ENCODE results near the gene LAMA3. TPM values are rescaled to one million over a fixed set of nuclear protein-coding genes. Genes with fewer than 3 reads are reported as not detected.

Gene LAMA3
- total RNA-seq, 1 experiment from 2014 or later, result 6.4 TPM

DNA sequence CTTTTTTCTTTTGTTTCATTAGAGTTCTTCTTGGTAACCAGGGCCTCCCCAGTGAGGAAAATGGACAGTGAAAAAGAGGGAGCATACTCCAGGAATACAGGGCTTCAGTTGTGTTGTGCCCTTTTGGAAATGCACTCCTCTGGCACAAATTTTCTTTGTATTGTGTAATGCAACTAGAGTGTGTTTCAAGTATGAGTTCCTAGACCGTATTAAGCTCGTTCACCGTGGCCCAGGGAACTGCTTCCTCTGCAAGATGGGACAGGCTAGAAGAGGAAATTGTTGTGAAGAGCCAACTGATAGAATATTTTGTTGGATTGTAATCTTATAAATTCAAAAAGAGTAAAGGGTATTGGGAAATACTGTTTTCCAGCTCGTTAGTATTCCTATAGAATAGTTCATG is 188.1 kb downstream of the LAMA3 start:
- no peaks in the 10 kb centered on the region; the same call in 1 of the 2 replicates for H3K36me3 ChIP-seq
- no peaks in the 10 kb centered on the region for H3K27me3 ChIP-seq
- H3K9me3 ChIP-seq, result no peaks in the 10 kb centered on the region
- H3K4me3 ChIP-seq, result no peak overlapping the region
- no peak for DNase-seq

DNA sequence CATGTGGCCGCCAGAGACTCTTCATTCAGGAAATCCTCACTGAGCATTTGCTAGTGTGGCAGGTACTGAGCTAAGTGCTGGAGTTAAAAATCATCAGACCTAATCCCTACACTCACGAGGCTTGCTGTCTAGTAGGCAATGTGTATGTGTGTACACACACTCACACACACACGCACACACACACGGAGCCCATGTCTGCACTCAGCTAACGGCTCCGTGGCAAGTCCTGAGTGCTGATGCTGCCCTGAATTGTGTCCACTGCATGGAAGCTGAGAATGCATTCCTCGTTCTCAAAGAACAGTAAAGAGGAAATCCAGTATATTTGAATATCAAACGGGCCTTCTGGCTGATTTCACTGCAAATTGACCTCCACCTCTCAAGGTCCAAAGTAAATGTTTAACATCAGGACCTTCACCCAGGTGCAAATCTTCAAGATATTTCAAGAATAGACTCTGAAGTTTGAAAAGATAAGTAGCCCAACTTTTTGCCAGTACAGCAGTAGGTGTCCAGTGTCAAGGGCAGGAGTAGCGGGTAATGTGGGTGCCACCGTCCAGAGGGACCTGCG is 189.2 kb downstream of the LAMA3 start:
- Histone ChIP-seq H3K9me3 (no peaks in the 10 kb centered on the region), H3K27me3 (no peaks in the 10 kb centered on the region), H3K4me3 (no peak overlapping the region), H3K36me3 (no peaks in the 10 kb centered on the region; the same call in 1 of the 2 replicates)
- no peak for DNase-seq

GRCh38 chr18:23879126-23879525 is 189.9 kb downstream of the LAMA3 start:
- H3K4me3 ChIP-seq, result no peak overlapping the region
- H3K9me3 ChIP-seq, result no peaks in the 10 kb centered on the region
- H3K36me3 ChIP-seq, result no peaks in the 10 kb centered on the region; the same call in 1 of the 2 replicates
- no peaks in the 10 kb centered on the region for H3K27me3 ChIP-seq
- DNase-seq, result no peak

DNA sequence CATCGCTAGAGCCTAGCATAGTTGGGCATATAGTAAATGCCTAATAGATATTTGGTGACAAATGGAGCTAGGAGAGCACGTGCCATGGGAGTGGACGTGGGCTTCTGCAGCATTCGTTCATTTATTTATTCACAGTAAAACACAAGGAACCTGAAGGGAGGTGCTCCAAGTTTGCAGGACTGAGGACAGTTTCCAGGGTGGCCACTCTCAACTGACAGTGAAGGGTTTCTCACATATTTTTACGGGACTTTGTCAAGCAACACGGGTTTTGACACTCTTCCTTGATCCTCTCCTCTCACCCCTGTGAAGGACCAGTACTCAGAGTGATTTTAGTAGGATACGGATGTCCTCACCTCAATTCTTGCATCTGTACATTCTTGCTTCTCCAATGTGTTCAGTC is 190.3 kb downstream of the LAMA3 start:
- Histone ChIP-seq H3K36me3 (no peaks in the 10 kb centered on the region; the same call in 1 of the 2 replicates), H3K9me3 (no peaks in the 10 kb centered on the region), H3K4me3 (no peak overlapping the region), H3K27me3 (no peaks in the 10 kb centered on the region)
- DNase-seq, result no peak

DNA sequence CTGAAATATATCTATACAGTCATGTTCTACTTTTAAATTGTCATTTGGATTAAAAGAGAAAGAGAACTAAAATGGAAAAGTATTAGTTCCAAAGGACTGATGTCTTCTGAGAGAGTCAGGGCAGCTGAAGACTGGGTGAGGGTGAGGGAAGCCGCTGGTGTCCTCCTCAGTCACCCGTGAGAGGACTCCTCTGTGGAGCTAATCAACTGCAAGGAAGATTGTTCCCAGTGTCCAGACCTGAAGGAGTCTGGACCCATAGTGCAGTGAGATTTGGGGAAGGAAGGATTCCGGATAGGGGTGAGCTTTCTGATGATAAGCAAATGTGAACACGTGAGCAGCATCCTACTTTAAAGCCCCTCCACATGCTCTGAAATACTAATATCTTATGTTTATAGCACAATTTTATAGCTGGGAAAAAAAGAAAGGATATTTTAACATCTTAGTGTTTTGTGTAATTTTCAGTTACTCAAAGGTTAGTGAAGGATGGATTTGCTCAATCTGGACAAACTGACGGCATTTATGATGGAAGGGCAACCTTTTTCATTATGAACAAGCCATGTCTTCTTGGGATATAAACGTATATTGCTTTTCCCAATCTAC is 190.8 kb downstream of the LAMA3 start:
- no peak for DNase-seq
- Histone ChIP-seq H3K36me3 (no peaks in the 10 kb centered on the region; the same call in 1 of the 2 replicates), H3K4me3 (no peak overlapping the region), H3K27me3 (no peaks in the 10 kb centered on the region), H3K9me3 (no peaks in the 10 kb centered on the region)

DNA sequence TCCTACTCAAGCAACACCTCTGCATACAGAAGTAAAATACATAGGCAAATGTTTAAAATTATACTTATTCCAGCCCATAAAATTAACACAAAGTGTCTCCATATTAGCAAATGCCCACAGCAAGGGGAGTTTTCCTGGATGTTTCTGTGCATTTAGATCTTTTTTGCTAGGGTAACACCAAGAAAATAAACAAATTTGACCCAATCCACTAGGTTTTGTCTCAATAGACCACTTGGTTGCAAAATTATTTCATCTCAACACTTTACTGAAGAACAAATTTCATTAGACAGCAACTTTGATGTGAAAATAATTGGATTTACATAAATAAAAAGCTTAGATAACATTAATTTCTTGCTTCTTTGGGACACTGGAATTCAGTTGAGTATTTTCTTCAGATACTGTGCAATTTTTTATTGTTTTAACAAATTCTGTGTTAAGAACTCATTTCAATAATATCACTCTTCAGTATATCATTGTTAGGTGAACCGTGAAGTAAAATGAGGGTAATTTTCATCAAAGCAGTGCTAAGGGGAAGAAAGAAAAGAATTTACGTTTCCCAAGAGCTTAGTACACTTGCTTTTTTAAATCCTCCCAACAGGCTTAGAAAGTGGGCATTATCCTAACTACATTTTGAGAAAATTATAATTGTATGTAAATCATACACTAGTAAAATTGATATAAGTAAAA is 191.8 kb downstream of the LAMA3 start:
- no peaks in the 10 kb centered on the region for H3K9me3 ChIP-seq
- no peaks in the 10 kb centered on the region; the same call in 1 of the 2 replicates for H3K36me3 ChIP-seq
- DNase-seq, result no peak
- no peaks in the 10 kb centered on the region for H3K27me3 ChIP-seq
- no peak overlapping the region for H3K4me3 ChIP-seq

GRCh38 chr18:23881778-23882177 is 192.5 kb downstream of the LAMA3 start:
- Histone ChIP-seq H3K36me3 (no peaks in the 10 kb centered on the region; the same call in 1 of the 2 replicates), H3K4me3 (no peak overlapping the region), H3K27me3 (no peaks in the 10 kb centered on the region), H3K9me3 (no peaks in the 10 kb centered on the region)
- no peak for DNase-seq

DNA sequence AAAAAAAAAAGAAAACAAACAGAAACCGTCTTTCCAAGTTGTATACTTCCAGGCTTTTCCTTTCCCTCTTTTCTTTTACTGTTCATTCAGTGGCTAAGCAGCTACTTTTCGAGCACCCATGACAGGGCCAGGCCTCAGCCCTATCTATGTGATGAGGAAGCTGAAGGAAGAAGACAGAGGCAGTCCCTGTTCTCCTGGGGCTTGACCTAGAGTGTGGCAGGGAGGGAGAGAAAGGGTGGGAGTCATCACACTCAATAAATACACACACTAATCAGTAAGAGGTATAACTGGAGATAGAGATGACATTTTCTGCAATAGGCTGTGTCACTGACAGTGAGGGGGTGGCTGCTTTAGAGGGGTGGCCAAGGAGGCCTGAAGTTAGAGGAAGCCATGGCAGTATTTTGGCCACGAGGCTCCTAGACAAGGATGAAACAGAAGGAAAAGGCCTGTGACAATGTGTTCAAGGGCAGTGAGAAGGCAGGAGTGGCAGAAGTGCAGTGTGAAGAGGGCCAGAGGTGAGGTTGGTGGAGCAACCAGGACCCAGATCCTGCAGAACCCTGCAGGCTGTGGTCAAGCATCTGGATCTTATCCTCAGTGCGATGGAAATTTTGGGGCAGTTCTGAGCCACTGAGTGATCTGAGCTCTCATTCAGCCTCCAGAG is 193.5 kb downstream of the LAMA3 start:
- Histone ChIP-seq H3K27me3 (no peaks in the 10 kb centered on the region), H3K36me3 (no peaks in the 10 kb centered on the region; the same call in 1 of the 2 replicates), H3K9me3 (no peaks in the 10 kb centered on the region), H3K4me3 (no peak overlapping the region)
- DNase-seq, result no peak

- Histone ChIP-seq H3K4me3 (no peak overlapping the region), H3K27me3 (no peaks in the 10 kb centered on the region), H3K9me3 (no peaks in the 10 kb centered on the region), H3K36me3 (no peaks in the 10 kb centered on the region)
- no peak for DNase-seq
Observed at GRCh38 chr18:23883277-23883790, 194.1 kb downstream of the LAMA3 start.

DNA sequence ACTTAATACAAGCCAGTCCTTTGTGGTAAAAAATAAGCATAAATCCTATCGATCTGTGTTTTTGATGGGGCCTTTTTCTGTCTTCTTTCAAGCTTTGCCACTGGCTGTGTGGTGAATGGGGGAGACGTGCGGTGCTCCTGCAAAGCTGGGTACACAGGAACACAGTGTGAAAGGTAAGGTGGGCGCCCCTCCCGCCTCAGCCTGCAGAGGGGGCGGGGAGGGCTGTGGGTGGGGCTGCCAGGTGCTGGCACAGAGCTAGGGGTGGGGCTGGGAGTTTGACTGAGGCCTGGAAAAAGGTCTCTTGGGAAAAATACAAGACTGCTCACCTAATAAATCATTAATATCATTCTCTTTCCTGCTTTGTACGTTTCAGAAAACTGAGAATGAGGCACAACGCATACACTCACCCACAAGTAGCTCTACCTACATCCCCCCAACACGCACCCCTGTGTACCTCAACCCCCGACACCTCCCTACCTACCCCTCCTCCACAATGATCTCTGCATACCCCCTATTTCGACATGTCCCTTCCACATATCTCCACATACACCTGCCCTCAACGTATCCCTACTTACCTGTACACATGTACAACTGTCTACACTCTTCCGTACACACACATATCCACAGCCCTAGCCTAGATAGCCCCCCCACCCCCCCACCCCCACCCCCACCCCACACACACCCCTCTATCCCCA is 195.6 kb downstream of the LAMA3 start:
- H3K27me3 ChIP-seq, result no peaks in the 10 kb centered on the region

GRCh38 chr18:23885750-23886149 is 196.5 kb downstream of the LAMA3 start:
- Histone ChIP-seq H3K27me3 (no peaks in the 10 kb centered on the region), H3K9me3 (no peaks in the 10 kb centered on the region), H3K36me3 (peaks cover 3% of the 10 kb centered on the region), H3K4me3 (no peak overlapping the region)
- no peak for DNase-seq

More for the DNA sequence above, 195.6 kb downstream of the LAMA3 start:
- Histone ChIP-seq H3K4me3 (no peak overlapping the region), H3K36me3 (no peaks in the 10 kb centered on the region), H3K9me3 (no peaks in the 10 kb centered on the region)
- DNase-seq, result no peak

GRCh38 chr18:23887035-23887434 is 197.8 kb downstream of the LAMA3 start:
- Histone ChIP-seq H3K27me3 (no peaks in the 10 kb centered on the region), H3K36me3 (peaks cover 5% of the 10 kb centered on the region), H3K4me3 (no peak overlapping the region), H3K9me3 (no peaks in the 10 kb centered on the region)
- DNase-seq, result no peak

DNA sequence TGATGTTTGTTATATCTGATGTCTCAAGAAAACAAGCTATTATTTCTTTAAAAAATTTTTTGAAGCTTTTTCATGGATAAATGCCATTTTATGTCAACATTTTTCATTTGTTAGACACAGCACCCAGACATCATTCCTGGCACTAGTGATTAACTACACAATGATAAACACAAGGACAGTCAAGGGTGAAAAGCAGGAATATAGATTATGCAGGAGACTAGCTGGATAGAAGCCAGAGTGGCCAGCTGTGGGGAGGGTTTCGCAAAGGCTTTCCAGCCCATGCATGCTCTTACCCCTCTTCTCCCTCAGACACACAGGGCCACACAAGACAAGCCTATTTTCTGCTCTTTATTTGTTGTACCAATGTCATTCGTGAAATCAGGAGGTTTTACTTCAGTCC is 198.2 kb downstream of the LAMA3 start:
- H3K9me3 ChIP-seq, result no peaks in the 10 kb centered on the region
- no peak for DNase-seq
- H3K4me3 ChIP-seq, result no peak overlapping the region
- no peaks in the 10 kb centered on the region for H3K27me3 ChIP-seq
- peaks cover 5% of the 10 kb centered on the region for H3K36me3 ChIP-seq

DNA sequence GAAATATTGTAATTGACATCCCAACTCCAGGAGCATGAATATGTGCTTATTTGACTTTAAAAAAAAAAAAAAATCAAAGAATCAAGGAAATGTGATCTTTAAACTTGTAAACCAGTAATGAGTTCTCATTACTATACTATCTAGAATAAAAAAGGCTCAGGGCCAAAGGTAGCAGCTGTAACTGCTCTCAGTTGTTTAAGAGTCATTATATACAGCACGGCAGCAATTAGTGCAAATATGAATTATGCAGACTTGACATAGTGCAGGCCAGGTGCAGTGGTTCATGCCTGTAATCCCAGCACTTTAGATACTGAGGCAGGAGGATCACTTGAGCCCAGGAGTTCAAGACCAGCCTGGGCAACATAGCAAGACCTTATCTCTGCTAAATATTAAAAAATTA is 199.6 kb downstream of the LAMA3 start:
- Histone ChIP-seq H3K36me3 (peaks cover 5% of the 10 kb centered on the region), H3K27me3 (no peaks in the 10 kb centered on the region), H3K9me3 (no peaks in the 10 kb centered on the region), H3K4me3 (no peak overlapping the region)
- no peak for DNase-seq

- DNase-seq, result no peak
- Histone ChIP-seq H3K27me3 (no peaks in the 10 kb centered on the region), H3K4me3 (no peak overlapping the region), H3K9me3 (no peaks in the 10 kb centered on the region), H3K36me3 (peaks cover 7% of the 10 kb centered on the region)
Observed at GRCh38 chr18:23889907-23890306, 200.7 kb downstream of the LAMA3 start.

GRCh38 chr18:23890589-23890988 is 201.3 kb downstream of the LAMA3 start:
- no peaks in the 10 kb centered on the region for H3K27me3 ChIP-seq
- no peak for DNase-seq
- peaks cover 7% of the 10 kb centered on the region for H3K36me3 ChIP-seq
- H3K9me3 ChIP-seq, result no peaks in the 10 kb centered on the region
- no peak overlapping the region for H3K4me3 ChIP-seq

DNA sequence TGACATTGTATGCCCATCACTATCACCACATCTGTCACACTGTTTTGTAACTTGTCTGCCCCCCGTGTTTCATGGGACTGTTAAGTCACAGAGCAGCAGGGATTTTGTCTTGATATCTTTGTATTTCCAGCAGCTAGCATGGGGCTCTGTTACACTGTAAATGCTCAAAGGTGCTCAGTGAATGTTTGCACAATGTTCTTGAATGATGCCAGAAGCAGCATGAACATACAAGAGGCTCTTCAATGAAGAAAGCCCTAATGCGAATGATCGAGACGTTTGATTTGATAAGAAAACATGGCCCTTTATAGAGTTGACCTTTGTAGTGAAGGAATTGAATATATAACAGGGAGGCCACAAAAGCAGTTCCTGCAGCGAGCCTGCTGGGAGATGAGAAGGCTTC is 204.4 kb downstream of the LAMA3 start:
- DNase-seq, result no peak
- Histone ChIP-seq H3K36me3 (peaks cover 8% of the 10 kb centered on the region), H3K27me3 (no peaks in the 10 kb centered on the region), H3K4me3 (no peak overlapping the region), H3K9me3 (no peaks in the 10 kb centered on the region)
